GM21515 (cell line): ENCODE measurements around the gene PDLIM5.
"Not testable (repeated sequence)": the region's sequence is repeated elsewhere in the genome, so short reads cannot be mapped to it uniquely, and the experiment has no call there.

Source experiments
- ATAC-seq: cut with Tn5 transposase; IDR thresholded peaks from one replicate; pipeline ENCODE4 v1.9.1; 2021; ENCODE audit not compliant: unreplicated experiment

PDLIM5 gene

GRCh38 chr4:94490437-94490836 lies 38.7 kb downstream of the PDLIM5 start:
- ATAC-seq: no peak

GRCh38 chr4:94491322-94491721 lies 39.6 kb downstream of the PDLIM5 start:
- ATAC-seq: no peak

GRCh38 chr4:94495408-94495807 lies 43.7 kb downstream of the PDLIM5 start:
- no peak for ATAC-seq

GRCh38 chr4:94497690-94498089 lies 45.9 kb downstream of the PDLIM5 start:
- ATAC-seq: no peak

GRCh38 chr4:94498502-94498901 lies 46.8 kb downstream of the PDLIM5 start:
- no peak for ATAC-seq

- no peak for ATAC-seq
These were observed 48.9 kb downstream of the PDLIM5 start for GRCh38 chr4:94500685-94501084.

- no peak for ATAC-seq
These were observed 52.8 kb downstream of the PDLIM5 start for GRCh38 chr4:94504545-94504944.

GRCh38 chr4:94506822-94507221 lies 55.1 kb downstream of the PDLIM5 start:
- no peak for ATAC-seq

- ATAC-seq: no peak
These were observed 55.5 kb downstream of the PDLIM5 start for GRCh38 chr4:94507281-94507680.

GRCh38 chr4:94507708-94508107 lies 56.0 kb downstream of the PDLIM5 start:
- ATAC-seq: no peak

- no peak for ATAC-seq
These were observed 56.6 kb downstream of the PDLIM5 start for GRCh38 chr4:94508296-94508695.

- ATAC-seq: no peak
These were observed 57.1 kb downstream of the PDLIM5 start for GRCh38 chr4:94508806-94509205.

- no peak for ATAC-seq
These were observed 59.8 kb downstream of the PDLIM5 start for GRCh38 chr4:94511591-94511990.

- ATAC-seq: not testable (repeated sequence)
These were observed 61.8 kb downstream of the PDLIM5 start for GRCh38 chr4:94513532-94513931.

GRCh38 chr4:94515365-94515764 lies 63.6 kb downstream of the PDLIM5 start:
- no peak for ATAC-seq

- ATAC-seq: no peak
These were observed 64.3 kb downstream of the PDLIM5 start for GRCh38 chr4:94516067-94516466.

- no peak for ATAC-seq
These were observed 65.3 kb downstream of the PDLIM5 start for GRCh38 chr4:94516999-94517398.

- no peak for ATAC-seq
These were observed 65.8 kb downstream of the PDLIM5 start for GRCh38 chr4:94517492-94517891.

- ATAC-seq: peak; percentile 38
These were observed 67.3 kb downstream of the PDLIM5 start for GRCh38 chr4:94519019-94519418.

GRCh38 chr4:94519925-94520789 lies 68.4 kb downstream of the PDLIM5 start:
- peak; percentile 43 for ATAC-seq

- ATAC-seq: no peak
These were observed 71.4 kb downstream of the PDLIM5 start for GRCh38 chr4:94523033-94523580.

GRCh38 chr4:94523617-94524016 lies 71.9 kb downstream of the PDLIM5 start:
- no peak for ATAC-seq
